Fibroblast of skin of right quadriceps (primary cell): ENCODE data around the gene MRAS.
"Not testable (repeated sequence)": the region's sequence is repeated elsewhere in the genome, so short reads cannot be mapped to it uniquely, and the experiment has no call there.

Experiments
- DNase-seq: peaks from one replicate; pipeline ENCODE4 v3.0.0-alpha.2; 2013

Gene MRAS

GRCh38 chr3:138367911-138368310 lies 19.5 kb downstream of the MRAS start:
- no peak for DNase-seq

DNA sequence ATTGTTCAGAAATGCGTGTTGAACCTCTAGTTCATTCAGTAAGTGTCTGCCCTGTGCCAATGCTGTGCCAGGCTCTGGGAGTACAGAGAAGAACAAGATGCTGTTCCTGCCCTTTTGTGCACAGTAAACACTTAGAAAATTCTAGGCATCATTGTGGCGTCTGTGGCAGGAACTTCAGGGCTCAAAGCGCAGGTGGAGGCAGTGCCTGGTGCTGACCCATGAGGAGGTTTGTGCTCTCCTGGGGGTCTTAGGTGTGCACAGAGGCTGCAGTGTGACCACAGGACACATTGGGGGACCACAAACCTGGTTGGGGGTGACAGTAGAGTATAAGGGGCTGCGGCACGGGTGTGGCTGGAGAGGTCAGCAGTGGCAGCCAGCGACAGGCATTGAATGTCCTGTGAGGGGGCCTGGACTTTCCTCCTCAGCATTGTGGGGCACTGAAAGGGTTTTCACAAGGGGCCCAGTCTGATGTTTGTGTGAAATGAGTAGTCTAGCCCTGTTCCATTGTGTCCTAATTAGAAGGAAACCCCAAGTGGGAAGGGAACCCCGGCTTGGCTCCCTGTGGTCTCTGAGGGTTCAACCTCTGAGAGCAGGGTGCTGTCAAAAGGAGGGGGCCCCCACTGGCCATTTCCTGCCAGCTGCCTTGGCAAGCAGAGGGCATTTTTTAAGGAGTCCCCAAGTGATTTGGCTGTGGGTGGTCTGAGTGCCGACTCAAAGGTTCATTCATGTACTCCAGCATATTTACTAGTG lies 20.9 kb downstream of the MRAS start:
- DNase-seq: no peak

DNA sequence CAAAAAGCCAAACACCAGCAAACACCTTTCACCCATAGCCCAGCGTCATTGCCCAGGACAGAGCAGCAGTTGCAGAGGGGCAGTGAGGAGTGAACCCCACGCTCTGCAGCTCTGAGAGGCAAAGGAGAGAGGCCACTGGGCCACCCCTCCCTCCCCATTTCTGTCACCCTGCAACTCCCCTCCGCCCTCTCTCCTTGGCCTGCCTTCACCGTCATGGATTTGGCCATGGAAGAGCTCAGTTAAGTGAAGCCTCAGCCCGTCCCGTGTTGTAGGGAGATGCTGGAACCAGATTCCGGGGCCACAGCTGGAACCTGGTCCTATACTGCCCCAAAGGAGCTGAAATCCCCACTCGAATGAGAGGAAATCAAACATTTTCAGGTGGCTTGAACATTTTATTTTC lies 21.9 kb downstream of the MRAS start:
- no peak for DNase-seq

- no peak for DNase-seq
Observed at GRCh38 chr3:138371070-138371965, 22.9 kb downstream of the MRAS start.

DNA sequence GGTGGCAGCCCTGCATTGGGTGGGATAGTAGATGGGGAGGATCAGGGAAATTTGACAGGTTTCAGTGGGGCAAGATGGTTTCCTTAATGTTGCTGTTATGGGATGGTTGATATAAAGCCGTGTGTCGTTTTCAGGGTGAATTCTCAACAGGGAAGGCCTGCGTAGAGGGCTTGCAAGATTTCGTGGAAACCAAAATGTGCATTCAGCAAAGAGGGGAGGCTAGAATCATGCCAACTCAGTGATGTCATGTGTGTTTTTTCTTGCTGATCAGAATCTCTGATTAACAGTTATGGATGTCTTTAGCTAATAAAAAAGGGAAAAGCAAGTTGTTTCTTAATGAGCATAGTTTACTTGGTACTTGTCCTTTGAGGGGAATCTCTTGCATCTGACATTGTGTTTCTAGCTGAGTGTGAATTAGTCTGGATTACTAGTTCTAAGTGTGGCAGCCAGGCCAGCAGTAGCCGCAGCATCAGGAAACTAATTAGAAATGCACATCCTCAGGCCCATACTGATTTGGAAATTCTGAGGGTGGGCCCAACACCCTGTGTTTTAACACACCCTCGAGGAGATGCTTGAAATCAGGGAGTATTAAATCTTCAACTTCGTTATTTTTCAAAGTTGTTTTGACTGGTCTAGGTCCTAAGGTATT lies 24.8 kb downstream of the MRAS start:
- no peak for DNase-seq

DNA sequence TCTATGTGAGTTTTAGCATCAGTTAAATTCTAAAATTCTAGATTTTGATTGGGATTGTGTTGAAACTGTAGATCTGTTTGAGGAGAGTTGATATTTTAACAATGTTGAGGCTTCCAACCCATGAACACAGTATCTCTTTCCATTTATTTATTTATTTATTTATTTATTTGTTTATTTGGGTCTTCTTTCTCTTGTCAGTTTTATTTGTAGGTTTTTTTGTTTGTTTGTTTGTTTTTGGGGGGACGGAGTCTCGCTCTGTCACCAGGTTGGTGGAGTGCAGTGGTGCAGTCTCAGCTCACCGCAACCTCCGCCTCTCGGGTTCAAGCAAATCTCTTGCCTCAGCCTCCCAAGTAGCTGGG lies 25.3 kb downstream of the MRAS start:
- no peak for DNase-seq

DNA sequence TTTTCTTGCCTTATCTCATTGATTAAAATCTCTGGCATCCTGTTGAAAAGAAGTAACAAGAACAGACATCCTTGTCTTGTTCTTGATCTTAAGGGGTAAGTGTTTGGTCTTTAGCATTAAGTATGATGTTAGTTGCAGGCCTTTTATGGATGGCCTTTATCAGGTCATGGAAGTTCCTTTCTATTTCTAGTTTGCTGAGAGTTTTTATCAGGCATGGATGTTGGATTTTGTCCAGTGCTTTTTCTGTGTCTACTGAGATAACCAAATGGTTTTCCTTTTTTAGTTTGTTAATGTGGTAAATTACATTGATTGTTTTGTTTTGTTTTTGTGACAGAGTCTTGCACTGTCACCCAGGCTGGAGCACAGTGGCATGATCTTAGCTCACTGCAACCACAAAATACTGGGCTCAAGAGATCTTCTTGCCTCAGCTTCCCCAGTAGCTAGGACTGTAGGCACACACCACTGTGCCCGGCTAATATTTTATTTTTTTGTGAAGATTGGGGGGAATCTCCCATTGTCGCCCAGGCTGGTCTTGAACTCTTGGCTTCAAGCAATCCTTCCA lies 26.3 kb downstream of the MRAS start:
- no peak for DNase-seq

GRCh38 chr3:138375447-138375846 lies 27.1 kb downstream of the MRAS start:
- DNase-seq: no peak

- no peak for DNase-seq
Observed at GRCh38 chr3:138376663-138377062, 28.3 kb downstream of the MRAS start.

GRCh38 chr3:138377212-138377611 lies 28.8 kb downstream of the MRAS start:
- not testable (repeated sequence) for DNase-seq

DNA sequence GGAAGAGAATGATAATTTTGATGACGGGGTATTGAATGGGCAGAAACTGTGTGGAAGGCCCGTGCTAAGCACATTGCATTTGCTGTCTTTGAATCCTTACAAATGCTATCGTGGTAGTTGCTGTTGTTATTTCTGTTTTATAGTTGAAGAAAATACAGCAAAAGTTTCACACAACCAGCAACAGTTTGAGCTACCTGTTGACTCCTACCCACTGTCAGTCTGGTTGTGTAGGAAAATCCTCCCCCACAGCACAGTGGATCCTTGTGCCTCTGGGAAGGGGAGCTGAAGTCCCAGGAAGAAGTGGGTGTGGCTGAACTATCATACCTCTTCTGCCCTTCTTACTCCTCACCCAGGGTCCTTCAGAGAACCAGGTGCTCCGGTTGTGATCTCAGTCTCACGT lies 29.4 kb downstream of the MRAS start:
- DNase-seq: no peak

DNA sequence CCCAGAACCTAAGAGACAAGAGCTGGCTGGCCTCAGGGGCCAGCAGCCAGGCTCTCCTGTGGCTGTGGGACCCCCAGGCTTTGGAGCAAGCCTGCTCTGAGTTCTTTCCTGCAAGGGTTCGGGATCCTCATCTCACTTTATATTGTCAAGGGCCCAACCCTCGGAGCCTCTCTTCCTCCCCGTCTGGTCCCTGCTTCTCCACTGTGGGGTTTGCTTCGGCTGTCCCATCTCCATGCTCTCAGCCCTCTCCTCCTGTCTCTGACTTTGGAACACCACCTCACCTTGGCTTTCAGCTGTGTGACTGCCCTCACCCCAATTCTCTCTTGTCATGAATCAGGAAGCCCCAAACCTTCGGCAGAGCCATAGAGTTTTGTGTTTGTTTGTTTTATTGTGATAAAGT lies 30.0 kb downstream of the MRAS start:
- no peak for DNase-seq

DNA sequence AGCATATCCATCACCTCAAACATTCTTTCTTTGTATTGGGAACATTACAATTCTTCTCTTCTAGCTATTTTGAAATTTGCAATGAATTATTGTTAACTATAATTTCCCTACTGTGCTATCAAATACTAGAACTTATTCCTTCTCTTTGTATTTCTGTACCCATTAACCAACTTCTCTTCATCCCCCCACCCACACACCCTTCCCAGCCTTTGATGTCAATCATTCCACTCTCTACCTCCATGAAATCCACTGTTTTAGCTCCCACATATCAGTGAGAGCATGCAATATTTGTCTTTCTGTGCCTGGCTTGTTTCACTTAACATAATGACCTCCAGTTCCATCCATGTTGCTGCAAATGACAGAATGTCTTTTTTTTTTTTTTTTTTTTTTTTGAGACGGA lies 30.6 kb downstream of the MRAS start:
- DNase-seq: no peak

DNA sequence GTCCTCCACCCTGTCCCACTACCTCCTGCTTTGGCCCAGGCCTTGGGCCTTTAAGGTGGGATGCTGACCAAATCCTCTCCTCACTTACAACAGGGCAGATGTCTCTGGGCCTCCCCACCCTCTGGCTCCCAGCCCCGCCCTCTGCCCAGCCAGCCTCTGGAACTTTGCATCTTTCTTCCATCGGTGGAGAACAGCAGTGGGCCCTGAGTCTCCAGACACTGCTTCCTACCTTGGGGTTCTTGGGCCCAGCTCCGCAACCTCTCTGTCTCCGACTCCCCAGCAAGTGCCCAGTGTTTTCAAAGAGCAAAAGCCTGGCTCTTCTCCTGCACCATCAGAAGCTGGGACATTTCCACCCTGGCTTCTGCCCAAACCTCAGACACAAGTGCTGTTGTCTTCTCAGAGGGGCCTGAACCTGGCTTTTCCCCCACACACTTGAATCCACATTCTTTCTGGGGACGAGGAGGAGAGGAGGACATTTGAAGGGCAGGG lies 33.1 kb downstream of the MRAS start:
- no peak for DNase-seq

DNA sequence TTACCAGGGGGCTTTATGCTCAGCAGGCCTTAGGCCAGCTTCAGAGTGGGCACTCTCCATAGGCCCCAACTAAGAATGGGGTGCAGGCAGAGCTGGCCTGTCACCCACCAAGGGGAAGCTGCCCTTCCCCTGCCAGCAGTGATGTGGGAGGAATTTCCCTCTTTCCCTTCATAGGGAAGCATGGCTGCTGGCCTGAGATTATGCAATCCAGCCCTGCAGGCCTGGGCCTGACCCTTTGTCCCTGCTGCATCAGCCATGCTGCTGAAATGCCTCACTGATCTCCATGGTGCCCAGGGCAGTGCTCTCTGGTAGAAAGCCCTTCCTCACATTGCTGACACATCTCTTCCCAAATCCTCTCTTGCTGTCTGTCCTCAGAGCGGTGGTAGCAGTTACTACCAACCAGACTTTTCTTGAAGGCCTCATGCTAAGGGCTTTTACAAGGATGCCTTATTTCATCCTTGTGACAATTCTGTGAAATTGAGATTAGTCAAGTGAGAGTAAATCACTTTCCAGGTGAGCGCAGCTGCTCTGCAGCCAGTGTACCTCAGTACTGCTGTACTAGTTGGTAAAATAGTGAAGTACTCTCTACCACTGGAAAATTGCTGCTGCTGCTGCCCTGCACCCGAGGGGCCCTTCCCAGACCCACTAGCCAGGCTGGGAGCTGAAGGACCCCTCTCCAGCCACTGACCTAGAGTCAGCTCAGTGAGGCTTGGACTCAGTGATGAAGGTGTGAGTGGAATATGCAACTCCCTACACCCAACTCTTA lies 33.8 kb downstream of the MRAS start:
- DNase-seq: no peak

DNA sequence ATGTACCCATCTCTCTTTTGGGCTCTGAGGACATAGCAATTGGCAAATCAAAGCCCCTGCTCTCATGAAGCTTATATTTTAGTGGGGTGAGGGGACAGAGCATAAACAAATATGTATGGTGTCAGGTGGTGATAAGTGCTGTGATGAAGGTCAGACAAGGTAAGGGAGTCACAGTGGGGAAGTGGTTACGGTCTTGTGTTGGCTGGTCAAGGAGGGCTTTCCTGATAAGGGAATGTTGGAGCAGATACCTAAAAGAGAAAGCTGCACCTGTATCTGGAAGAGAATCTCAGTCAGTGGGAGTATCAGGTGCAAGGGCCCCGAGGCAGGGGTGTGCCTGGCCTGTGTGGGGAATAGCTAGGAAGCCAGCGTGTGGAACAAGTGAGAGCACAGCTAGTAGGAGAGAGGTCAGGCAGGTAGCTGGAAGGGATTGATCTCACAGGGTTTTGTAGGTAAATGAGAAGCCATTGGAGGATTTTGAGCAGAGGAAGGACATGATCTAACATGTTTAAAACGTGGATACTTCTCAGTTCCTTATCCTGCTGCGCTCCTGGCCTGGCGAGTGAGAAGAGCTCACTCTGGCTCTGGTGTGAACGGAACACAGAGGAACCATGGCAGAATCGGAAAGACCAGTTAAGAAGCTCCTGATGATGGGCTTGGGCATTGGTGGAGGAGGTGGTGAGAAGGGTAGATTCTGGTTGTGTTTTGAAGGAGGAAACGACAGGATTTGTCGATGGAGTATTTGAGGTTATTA lies 35.5 kb downstream of the MRAS start:
- DNase-seq: no peak

GRCh38 chr3:138384531-138384930 lies 36.2 kb downstream of the MRAS start:
- DNase-seq: no peak

- no peak for DNase-seq
Observed at GRCh38 chr3:138384976-138385375, 36.6 kb downstream of the MRAS start.

GRCh38 chr3:138389144-138389601 lies 40.8 kb downstream of the MRAS start:
- DNase-seq: peak; percentile 51

DNA sequence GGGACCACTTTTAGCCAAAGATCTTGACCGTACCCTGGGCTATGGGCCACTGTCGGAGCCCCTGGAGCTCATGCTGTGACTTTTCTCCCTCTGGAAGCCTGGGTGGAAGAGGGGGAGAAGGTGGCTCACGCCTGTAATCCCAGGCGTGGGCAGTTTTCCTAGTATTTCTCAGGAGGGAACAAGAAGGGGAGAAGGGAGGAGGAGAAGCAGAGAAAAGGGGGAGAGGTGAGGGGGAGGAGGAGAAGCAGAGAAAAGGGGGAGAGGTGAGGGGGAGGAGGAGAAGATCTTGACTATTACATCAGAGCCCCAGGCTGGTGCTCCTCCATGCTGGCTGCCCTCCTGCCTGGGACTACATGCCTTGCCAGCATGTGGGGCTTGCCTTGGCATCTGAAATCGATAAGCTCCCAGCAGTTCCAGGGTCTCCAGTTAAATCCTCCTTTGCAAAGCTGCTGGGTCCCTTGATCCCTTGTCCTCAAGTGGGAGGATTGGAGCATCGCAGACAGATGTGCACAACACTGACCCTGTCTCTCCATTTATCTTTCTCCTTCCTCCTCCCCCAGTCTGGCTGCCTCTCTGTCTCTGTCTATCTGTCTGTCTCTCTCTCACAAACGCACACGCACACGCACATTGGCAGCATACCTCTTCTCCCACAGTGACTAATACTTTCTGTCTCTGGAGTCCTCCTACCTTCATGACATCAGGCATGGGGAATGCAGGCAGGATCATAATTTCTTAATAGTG lies 41.6 kb downstream of the MRAS start:
- DNase-seq: peak; percentile 95

DNA sequence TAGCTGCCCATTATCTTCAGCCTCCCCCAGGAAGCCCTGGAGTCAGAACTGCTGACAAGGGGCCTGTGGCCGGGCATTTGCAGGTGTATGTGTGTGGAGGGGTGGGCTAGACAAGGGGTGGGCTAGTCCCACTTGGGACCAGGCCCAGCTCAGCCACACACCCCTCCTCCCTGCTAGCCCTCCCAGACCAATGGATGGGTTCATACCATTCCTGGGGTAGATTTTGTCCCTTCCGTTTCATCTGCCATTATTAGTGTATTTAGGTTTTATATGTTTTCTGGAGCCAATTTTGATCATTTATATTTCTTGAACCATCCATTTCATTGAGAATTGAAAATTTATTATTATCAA lies 42.2 kb downstream of the MRAS start:
- DNase-seq: no peak
